ENCODE data around the gene IKBKE.

DNA sequence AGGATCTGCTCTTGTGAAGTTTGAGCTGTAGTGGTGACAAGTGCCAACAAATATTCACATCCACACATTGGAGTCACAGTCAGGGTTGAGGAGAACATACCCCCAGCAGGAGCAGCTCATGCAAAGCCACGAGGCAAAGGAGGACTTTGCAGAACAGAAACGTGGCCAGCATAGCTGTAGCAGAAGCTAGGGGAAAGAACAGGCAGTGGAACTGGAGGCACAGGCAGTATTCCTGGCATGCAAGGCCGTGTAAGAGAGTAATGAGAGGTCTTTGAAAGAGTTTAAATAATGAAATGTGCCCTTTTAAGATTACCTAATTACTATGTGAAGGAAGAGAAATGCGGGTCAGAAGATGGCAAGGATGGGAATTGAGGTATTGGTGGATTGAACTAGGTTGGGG, 40.9 kb upstream of the IKBKE start:
- TF ChIP-seq SP2 (tag by site-specific recombination; IDR thresholded peaks at IDR 0.05) = no peak
- TF ChIP-seq, protein P1, sequence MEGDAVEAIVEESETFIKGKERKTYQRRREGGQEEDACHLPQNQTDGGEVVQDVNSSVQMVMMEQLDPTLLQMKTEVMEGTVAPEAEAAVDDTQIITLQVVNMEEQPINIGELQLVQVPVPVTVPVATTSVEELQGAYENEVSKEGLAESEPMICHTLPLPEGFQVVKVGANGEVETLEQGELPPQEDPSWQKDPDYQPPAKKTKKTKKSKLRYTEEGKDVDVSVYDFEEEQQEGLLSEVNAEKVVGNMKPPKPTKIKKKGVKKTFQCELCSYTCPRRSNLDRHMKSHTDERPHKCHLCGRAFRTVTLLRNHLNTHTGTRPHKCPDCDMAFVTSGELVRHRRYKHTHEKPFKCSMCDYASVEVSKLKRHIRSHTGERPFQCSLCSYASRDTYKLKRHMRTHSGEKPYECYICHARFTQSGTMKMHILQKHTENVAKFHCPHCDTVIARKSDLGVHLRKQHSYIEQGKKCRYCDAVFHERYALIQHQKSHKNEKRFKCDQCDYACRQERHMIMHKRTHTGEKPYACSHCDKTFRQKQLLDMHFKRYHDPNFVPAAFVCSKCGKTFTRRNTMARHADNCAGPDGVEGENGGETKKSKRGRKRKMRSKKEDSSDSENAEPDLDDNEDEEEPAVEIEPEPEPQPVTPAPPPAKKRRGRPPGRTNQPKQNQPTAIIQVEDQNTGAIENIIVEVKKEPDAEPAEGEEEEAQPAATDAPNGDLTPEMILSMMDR (tag by site-specific recombination; IDR thresholded peaks at IDR 0.05) = no peak
